Prostate gland (tissue), 2 donors: ENCODE results near the gene ZNF570. TPM values are rescaled to one million over a fixed set of nuclear protein-coding genes. Genes with fewer than 3 reads are reported as not detected.

Experiments
- DNase-seq: peaks from one replicate; pipeline ENCODE4 v3.0.0-alpha.2; 2019; ENCODE audit warnings: low spot score
- H3K27ac ChIP-seq, 2 donors: fragments of 200-600 bp; sonication (generic); 2 replicates each; pipeline ENCODE4 v1.5.1; 2017 to 2019
- H3K27me3 ChIP-seq: fragments of 200-600 bp; sonication (generic); replicated peaks from 2 replicates; pipeline ENCODE4 v1.5.1; 2019; ENCODE audit not compliant: insufficient read depth
- H3K36me3 ChIP-seq, 2 donors: fragments of 200-600 bp; sonication (generic); 1 replicate in 1 of 2; 2 replicates in 1 of 2; pipeline versions ENCODE4 v1.5.1 to v1.8.1; 2017 to 2019
- H3K4me1 ChIP-seq: fragments of 200-600 bp; sonication (generic); replicated peaks from 2 replicates; pipeline ENCODE4 v1.5.1; 2019
- H3K4me3 ChIP-seq, 2 donors: fragments of 200-600 bp; sonication (generic); 2 replicates each; pipeline ENCODE4 v1.5.1; 2017 to 2019
- H3K9me3 ChIP-seq: fragments of 200-600 bp; sonication (generic); 2 replicates; pipeline ENCODE4 v1.5.1; 2017
- POLR2A ChIP-seq: fragments of 450-650 bp; IDR thresholded peaks from one replicate; pipeline ENCODE4 v1.6.1; 2016; ENCODE audit warnings: antibody characterized with exemption, mild to moderate bottlenecking
- POLR2AphosphoS5 ChIP-seq: sonication (generic); formaldehyde crosslinking; IDR thresholded peaks from one replicate; pipeline ENCODE4 v1.6.1; 2017; ENCODE audit warnings: antibody characterized with exemption
- WGBS: methylation state at CpG from one replicate; pipeline ENCODE4 v1.1.5; 2018; 5-methylcytosine and 5-hydroxymethylcytosine counted together
- intact Hi-C: fragments of 100-400 bp; cut with DNase I; formaldehyde crosslinking; loops from one replicate; pipeline ENCODE4 v1.14.2; 2022
- total RNA-seq, 2 donors: library from RNA; depleted of rRNA; stranded (reverse); fragments of >200 nt; gene quantifications; one replicate each; pipeline ENCODE4 v1.1.0, GENCODE V29; 2016
- TF ChIP-seq, protein P1 (sequence below), 4 experiments: fragments of 200-600 bp in 2 of 4; fragments of 450-650 bp in 2 of 4; sonication (generic) in 2 of 4; IDR thresholded peaks; 1 replicate in 3 of 4; 2 replicates in 1 of 4; pipeline ENCODE4 v1.5.1; 2016 to 2019; ENCODE audit warnings: antibody characterized with exemption in 4 of 4, mild to moderate bottlenecking in 2 of 4, moderate library complexity in 2 of 4

ZNF570 gene
- total RNA-seq, 2 donors from 2014 or later, result 6.6 to 13.5 TPM

DNA sequence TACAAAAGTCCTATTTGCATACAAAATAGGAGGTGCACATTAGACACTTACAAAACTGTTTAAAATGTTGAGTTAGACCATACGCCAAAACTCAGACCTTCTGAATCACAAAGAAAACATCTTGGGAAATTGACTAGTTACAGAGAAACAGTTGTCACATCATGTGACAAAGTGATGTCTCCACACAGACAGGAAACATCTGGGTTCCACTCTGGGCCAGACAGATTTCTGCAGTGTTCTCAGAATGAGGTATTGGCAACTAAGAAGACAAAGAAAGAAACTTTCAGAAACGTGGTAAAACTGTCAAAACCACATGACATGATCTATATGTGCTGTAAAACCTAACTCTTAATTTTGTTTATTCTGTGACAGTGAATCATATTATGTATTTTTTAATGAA is 44.2 kb downstream of the ZNF570 start:
- H3K4me1 ChIP-seq, result no peaks in the 10 kb centered on the region
- WGBS, result 68% methylated on average over 2 of the region's 2 CpGs
- no peak for TF ChIP-seq POLR2A

DNA sequence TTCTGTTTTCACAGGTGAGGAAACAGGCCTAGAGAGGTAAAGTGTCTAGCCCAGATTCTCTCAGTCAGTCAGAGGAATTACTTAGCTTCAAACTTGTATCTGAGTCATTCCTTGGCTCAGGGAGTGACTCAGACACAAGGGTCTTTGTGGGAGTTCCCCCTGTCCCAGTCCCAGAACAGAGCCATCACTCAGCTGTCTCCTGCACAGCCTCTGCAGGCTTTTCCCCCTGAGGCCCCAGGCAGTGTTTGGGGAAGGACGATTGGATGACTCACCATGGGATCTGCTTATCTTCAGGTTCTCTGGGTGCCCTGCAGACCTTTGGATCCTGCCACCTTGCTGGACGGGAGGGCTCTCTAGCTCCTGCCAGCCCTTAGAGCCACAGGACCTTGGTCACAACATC is 50.7 kb downstream of the ZNF570 start:
- intact Hi-C loops, result no loop called here
- Histone ChIP-seq H3K27ac (no peak overlapping the region), H3K27me3 (no peaks in the 10 kb centered on the region), H3K36me3 (no peaks in the 10 kb centered on the region), H3K4me3 (no peak overlapping the region), H3K9me3 (no peaks in the 10 kb centered on the region), H3K4me1 (no peaks in the 10 kb centered on the region)
- 79% methylated on average over 2 of the region's 2 CpGs for whole genome bisulfite sequencing
- no peak for TF ChIP-seq POLR2AphosphoS5
- TF ChIP-seq POLR2A, result no peak
- TF ChIP-seq, protein P1, sequence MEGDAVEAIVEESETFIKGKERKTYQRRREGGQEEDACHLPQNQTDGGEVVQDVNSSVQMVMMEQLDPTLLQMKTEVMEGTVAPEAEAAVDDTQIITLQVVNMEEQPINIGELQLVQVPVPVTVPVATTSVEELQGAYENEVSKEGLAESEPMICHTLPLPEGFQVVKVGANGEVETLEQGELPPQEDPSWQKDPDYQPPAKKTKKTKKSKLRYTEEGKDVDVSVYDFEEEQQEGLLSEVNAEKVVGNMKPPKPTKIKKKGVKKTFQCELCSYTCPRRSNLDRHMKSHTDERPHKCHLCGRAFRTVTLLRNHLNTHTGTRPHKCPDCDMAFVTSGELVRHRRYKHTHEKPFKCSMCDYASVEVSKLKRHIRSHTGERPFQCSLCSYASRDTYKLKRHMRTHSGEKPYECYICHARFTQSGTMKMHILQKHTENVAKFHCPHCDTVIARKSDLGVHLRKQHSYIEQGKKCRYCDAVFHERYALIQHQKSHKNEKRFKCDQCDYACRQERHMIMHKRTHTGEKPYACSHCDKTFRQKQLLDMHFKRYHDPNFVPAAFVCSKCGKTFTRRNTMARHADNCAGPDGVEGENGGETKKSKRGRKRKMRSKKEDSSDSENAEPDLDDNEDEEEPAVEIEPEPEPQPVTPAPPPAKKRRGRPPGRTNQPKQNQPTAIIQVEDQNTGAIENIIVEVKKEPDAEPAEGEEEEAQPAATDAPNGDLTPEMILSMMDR (IDR thresholded peaks at IDR 0.05), result no peak
- DNase-seq, result no peak

More for the DNA sequence above, 44.2 kb downstream of the ZNF570 start:
- no peaks in the 10 kb centered on the region for H3K36me3 ChIP-seq
- no peak overlapping the region for H3K4me3 ChIP-seq
- no peak overlapping the region for H3K27ac ChIP-seq
- intact Hi-C loops, result no loop called here
- H3K9me3 ChIP-seq, result no peaks in the 10 kb centered on the region
- no peaks in the 10 kb centered on the region for H3K27me3 ChIP-seq
- DNase-seq, result no peak

- 98% methylated on average over 7 of the region's 7 CpGs for WGBS
- no peak for DNase-seq
Observed at GRCh38 chr19:37537391-37537947, 68.3 kb downstream of the ZNF570 start.

More at GRCh38 chr19:37537391-37537947, 68.3 kb downstream of the ZNF570 start:
- no peaks in the 10 kb centered on the region for H3K27me3 ChIP-seq
- H3K36me3 ChIP-seq, result peaks cover under 1 to 29% of the 10 kb centered on the region in 2 donors
- H3K9me3 ChIP-seq, result no peaks in the 10 kb centered on the region
- no peak overlapping the region for H3K27ac ChIP-seq
- intact Hi-C loops, result no loop called here
- no peak overlapping the region for H3K4me3 ChIP-seq
- TF ChIP-seq POLR2AphosphoS5, result no peak
- no peak for TF ChIP-seq POLR2A
- TF ChIP-seq, protein P1 (IDR thresholded peaks at IDR 0.05), result no peak
- H3K4me1 ChIP-seq, result no peaks in the 10 kb centered on the region

Other genes with a start within 250 kb of the ZNF570 start
- gene ZNF527, start 98.3 kb upstream of the ZNF570 start, total RNA-seq, result 10 to 100 TPM; 10.7 to 15.0 TPM
- gene ZNF569, start 1.9 kb upstream of the ZNF570 start, total RNA-seq, result 1 to 10 TPM; 4.8 to 6.1 TPM
- gene ZNF793, start 37.6 kb downstream of the ZNF570 start, total RNA-seq, result 10 to 100 TPM in 1 of 2 donors, 1 to 10 TPM in 1; 5.1 to 13.3 TPM
- 10 to 100 TPM in 1 of 2 donors, 1 to 10 TPM in 1; 4.5 to 34.2 TPM for gene ZNF571, start 125.4 kb downstream of the ZNF570 start, total RNA-seq
- 1 to 10 TPM; 2.9 to 3.1 TPM for gene ZNF540, start 125.5 kb downstream of the ZNF570 start, total RNA-seq
- 1 to 10 TPM; 5.7 to 6.8 TPM for gene ZFP30, start 186.1 kb downstream of the ZNF570 start, total RNA-seq